CD4-positive, alpha-beta T cell treated with Interleukin-10 for 1 hour (primary cell): ENCODE measurements around the gene DST.

Experiments
- DNase-seq: peaks from one replicate; pipeline ENCODE4 v3.0.0-alpha.2; 2020

Gene DST

GRCh38 chr6:56430629-56431600 lies 211.8 kb downstream of the DST start:
- DNase-seq: no peak

DNA sequence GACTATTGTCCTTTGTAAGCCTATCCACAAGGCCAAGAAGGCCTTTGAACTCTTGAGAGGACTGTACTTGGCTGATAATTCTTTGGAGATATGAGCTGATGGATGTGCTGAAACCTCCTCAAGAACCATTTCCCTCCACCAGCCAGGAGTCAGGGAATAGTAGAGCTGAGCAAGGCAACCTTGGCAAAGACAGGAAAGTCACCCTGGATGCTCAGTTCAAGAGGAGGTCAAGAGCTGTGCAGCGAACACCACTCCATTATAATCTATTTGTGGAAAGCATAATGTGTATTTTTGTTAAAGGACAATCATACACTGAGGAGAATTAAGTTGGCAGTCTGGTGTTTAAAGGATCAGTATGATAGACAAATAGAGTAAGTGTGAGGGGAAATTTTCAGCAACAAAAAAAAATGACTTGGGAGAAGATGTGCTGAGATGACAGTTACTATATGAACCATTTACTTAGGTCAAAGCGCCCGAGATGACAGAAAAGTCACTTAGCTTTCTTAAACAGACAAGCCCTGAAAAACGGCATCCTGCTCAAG lies 218.1 kb downstream of the DST start:
- DNase-seq: no peak

GRCh38 chr6:56424064-56424463 lies 218.6 kb downstream of the DST start:
- no peak for DNase-seq

GRCh38 chr6:56420296-56420695 lies 222.4 kb downstream of the DST start:
- DNase-seq: no peak

DNA sequence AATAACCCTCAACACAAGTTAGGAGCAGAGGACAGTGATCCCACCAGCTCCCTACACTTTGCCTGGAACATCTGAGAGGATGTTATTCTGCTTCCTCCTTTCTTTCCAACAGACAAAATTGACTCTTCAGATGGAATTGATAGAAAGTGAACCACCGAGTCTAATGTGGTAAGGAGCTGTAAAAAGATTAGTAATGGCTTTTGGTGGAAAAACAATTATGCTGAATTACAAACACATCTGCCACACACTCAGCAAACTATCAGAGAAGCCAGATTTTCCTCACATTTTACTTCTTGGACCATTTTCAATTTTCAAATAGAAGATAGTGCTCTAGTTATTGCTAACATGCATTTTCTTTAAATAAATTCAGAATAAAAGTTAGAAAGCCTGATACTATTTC lies 223.5 kb downstream of the DST start:
- no peak for DNase-seq

- DNase-seq: no peak
Measured at GRCh38 chr6:56417823-56418222, 224.9 kb downstream of the DST start.

GRCh38 chr6:56416247-56416646 lies 226.4 kb downstream of the DST start:
- DNase-seq: no peak

DNA sequence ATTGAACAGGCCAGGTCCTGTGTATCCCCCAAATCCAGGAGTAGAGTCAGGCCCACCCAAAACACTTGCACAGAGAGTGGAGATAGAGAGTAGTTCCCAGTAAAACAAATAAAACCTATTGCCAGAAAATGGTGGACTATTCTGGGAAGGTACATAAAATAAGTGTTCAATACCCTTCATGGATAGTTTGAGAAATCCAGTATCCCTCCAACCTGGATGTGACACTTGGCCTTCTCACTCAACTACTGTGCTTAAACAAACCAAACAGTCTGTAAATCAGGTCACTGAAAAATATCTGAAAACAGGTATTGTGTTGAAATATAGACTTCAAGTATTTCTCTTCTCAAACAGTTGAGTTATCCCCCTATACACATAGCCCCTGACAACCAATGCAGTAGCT lies 233.7 kb downstream of the DST start:
- no peak for DNase-seq
